Trophoblast cell (in vitro differentiated cells and primary cell): ENCODE results near the gene NADK.

Source experiments
- DNase-seq, 2 donors: peaks; one replicate each; pipeline ENCODE4 v3.0.0-alpha.2; 2016
- H2AFZ ChIP-seq: 2 replicates; pipeline ENCODE4 v1.6.1; 2013; ENCODE audit warnings: low read length, moderate library complexity, mild to moderate bottlenecking; ENCODE audit not compliant: insufficient read depth, poor library complexity
- H2AK5ac ChIP-seq: 2 replicates; pipeline ENCODE4 v1.6.1; 2013; ENCODE audit warnings: mild to moderate bottlenecking, low read length
- H2BK120ac ChIP-seq: 2 replicates; pipeline ENCODE4 v1.6.1; 2013; ENCODE audit warnings: low read length, mild to moderate bottlenecking, moderate library complexity; ENCODE audit not compliant: insufficient read depth, poor library complexity
- H2BK12ac ChIP-seq: 2 replicates; pipeline ENCODE4 v1.6.1; 2013; ENCODE audit warnings: mild to moderate bottlenecking, low read length, moderate library complexity
- H2BK5ac ChIP-seq: 2 replicates; pipeline ENCODE4 v1.6.1; 2013; ENCODE audit warnings: low read length, low read depth, moderate library complexity, mild to moderate bottlenecking; ENCODE audit not compliant: poor library complexity
- H3K14ac ChIP-seq: 2 replicates; pipeline ENCODE4 v1.6.1; 2013; ENCODE audit warnings: mild to moderate bottlenecking, low read length
- H3K18ac ChIP-seq: 2 replicates; pipeline ENCODE4 v1.6.1; 2013; ENCODE audit warnings: mild to moderate bottlenecking, low read length
- H3K23ac ChIP-seq: 2 replicates; pipeline ENCODE4 v1.6.1; 2013; ENCODE audit warnings: low read length
- H3K27ac ChIP-seq: 2 replicates; pipeline ENCODE4 v1.5.1; 2013; ENCODE audit warnings: low read depth, mild to moderate bottlenecking, inconsistent platforms, low read length, moderate library complexity
- H3K27me3 ChIP-seq: 2 replicates; pipeline ENCODE4 v1.6.1; 2013; ENCODE audit warnings: inconsistent platforms, mild to moderate bottlenecking, low read length, moderate library complexity; ENCODE audit not compliant: insufficient read depth
- H3K36me3 ChIP-seq, 2 experiments: 1 replicate in 1 of 2; 2 replicates in 1 of 2; pipeline ENCODE4 v1.6.1; 2013; ENCODE audit warnings: low read length in 2 of 2, mild to moderate bottlenecking in 2 of 2, moderate library complexity in 1 of 2; ENCODE audit not compliant: insufficient read depth in 2 of 2, control insufficient read depth in 1 of 2
- H3K4ac ChIP-seq: 2 replicates; pipeline ENCODE4 v1.6.1; 2013; ENCODE audit warnings: low read depth, mild to moderate bottlenecking, low read length, moderate library complexity
- H3K4me1 ChIP-seq, 2 experiments: 1 replicate in 1 of 2; 2 replicates in 1 of 2; pipeline ENCODE4 v1.6.1; 2013; ENCODE audit warnings: low read length in 2 of 2, mild to moderate bottlenecking in 2 of 2, moderate library complexity in 1 of 2; ENCODE audit not compliant: insufficient read depth in 2 of 2, control insufficient read depth in 1 of 2
- H3K4me2 ChIP-seq: 2 replicates; pipeline ENCODE4 v1.6.1; 2013; ENCODE audit warnings: inconsistent platforms, mild to moderate bottlenecking, low read length, moderate library complexity
- H3K4me3 ChIP-seq: 2 replicates; pipeline ENCODE4 v1.5.1; 2013; ENCODE audit warnings: mild to moderate bottlenecking, low read depth, low read length, inconsistent platforms
- H3K79me1 ChIP-seq: one replicate; pipeline ENCODE4 v1.6.1; 2013; ENCODE audit warnings: low read length
- H3K79me2 ChIP-seq: 2 replicates; pipeline ENCODE4 v1.6.1; 2013; ENCODE audit warnings: low read length, mild to moderate bottlenecking; ENCODE audit not compliant: control insufficient read depth, insufficient read depth, poor library complexity
- H3K9ac ChIP-seq: 2 replicates; pipeline ENCODE4 v1.6.1; 2013; ENCODE audit warnings: mild to moderate bottlenecking, low read length
- H3K9me3 ChIP-seq: 2 replicates; pipeline ENCODE4 v1.6.1; 2013; ENCODE audit warnings: low read depth, mild to moderate bottlenecking, control low read depth, inconsistent platforms, low read length; ENCODE audit not compliant: insufficient read depth
- H4K12ac ChIP-seq: 2 replicates; pipeline ENCODE4 v1.6.1; 2013; ENCODE audit warnings: low read depth, mild to moderate bottlenecking, low read length, moderate library complexity
- H4K8ac ChIP-seq: 2 replicates; pipeline ENCODE4 v1.6.1; 2013; ENCODE audit warnings: low read depth, mild to moderate bottlenecking, low read length, moderate library complexity
- H4K91ac ChIP-seq: one replicate; pipeline ENCODE4 v1.6.1; 2013; ENCODE audit warnings: low read depth, mild to moderate bottlenecking, low read length, moderate library complexity
- WGBS: extraction: QIAGEN DNeasy Blood & Tissue Kit; methylation state at CpG from one replicate; pipeline ENCODE4 v1.1.7; 2013; ENCODE audit warnings: missing lambda C conversion rate; ENCODE audit not compliant: insufficient read length, insufficient coverage; ENCODE audit errors: extremely low coverage; 5-methylcytosine and 5-hydroxymethylcytosine counted together

NADK gene

DNA sequence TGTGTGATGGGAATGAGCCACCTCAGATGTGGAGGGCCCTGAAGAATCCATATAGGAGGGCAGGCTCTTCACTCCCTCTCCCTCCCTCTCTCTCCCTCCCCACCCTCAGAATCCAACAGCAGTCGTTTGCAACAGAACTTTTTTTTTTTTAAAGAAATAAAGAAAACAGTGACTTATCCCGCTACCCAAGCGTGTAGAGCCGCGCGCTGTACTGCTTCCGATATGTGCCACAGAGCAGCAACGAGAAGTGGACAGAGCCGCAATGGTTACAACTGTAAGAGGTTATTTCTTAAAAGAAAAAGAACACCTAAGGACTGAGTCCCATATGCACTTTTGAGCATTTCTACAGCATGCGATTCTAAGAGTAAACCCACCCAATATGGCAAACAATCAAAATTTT lies 7.4 kb upstream of the NADK start:
- Histone ChIP-seq H3K79me1 (no peaks in the 10 kb centered on the region), H3K14ac (no peak overlapping the region), H3K36me3 (peaks cover 50 to 61% of the 10 kb centered on the region in 2 experiments), H3K4ac (no peak overlapping the region), H4K91ac (no peak overlapping the region), H3K9ac (no peak overlapping the region), H3K4me3 (no peak overlapping the region), H2BK120ac (no peak overlapping the region), H2AFZ (no peak overlapping the region), H4K8ac (no peak overlapping the region), H3K23ac (no peak overlapping the region), H3K27ac (no peak overlapping the region), H3K79me2 (no peaks in the 10 kb centered on the region), H2BK12ac (no peak overlapping the region), H3K18ac (no peak overlapping the region), H3K4me2 (no peak overlapping the region), H4K12ac (no peak overlapping the region), H2BK5ac (no peak overlapping the region), H3K4me1 (peaks cover 4 to 11% of the 10 kb centered on the region in 2 experiments), H3K9me3 (peaks cover 2% of the 10 kb centered on the region), H3K27me3 (no peaks in the 10 kb centered on the region), H2AK5ac (no peak overlapping the region)
- no CpG with 5 or more reads among the region's 10 CpGs for WGBS
- DNase-seq, result no peak

- H2BK5ac ChIP-seq, result no peak overlapping the region
- no peak overlapping the region for H3K9ac ChIP-seq
- no peak overlapping the region for H2BK12ac ChIP-seq
- no peaks in the 10 kb centered on the region for H3K79me1 ChIP-seq
- no peak overlapping the region for H4K91ac ChIP-seq
- no peak overlapping the region for H2BK120ac ChIP-seq
- no peak overlapping the region for H3K4me3 ChIP-seq
- no peak overlapping the region for H3K23ac ChIP-seq
- no peaks in the 10 kb centered on the region for H3K27me3 ChIP-seq
- H3K79me2 ChIP-seq, result no peaks in the 10 kb centered on the region
- H4K12ac ChIP-seq, result no peak overlapping the region
- H3K4ac ChIP-seq, result no peak overlapping the region
- H2AK5ac ChIP-seq, result no peak overlapping the region
- no peak overlapping the region for H3K18ac ChIP-seq
- no peak for DNase-seq
- H3K4me1 ChIP-seq, result peaks cover 9 to 17% of the 10 kb centered on the region in 2 experiments
- H3K9me3 ChIP-seq, result peaks cover 2% of the 10 kb centered on the region
- H3K14ac ChIP-seq, result no peak overlapping the region
- H3K4me2 ChIP-seq, result no peak overlapping the region
- no peak overlapping the region for H4K8ac ChIP-seq
- peaks cover 43 to 54% of the 10 kb centered on the region in 2 experiments for H3K36me3 ChIP-seq
- H3K27ac ChIP-seq, result no peak overlapping the region
- WGBS, result no CpG with 5 or more reads among the region's 13 CpGs
- no peak overlapping the region for H2AFZ ChIP-seq
Observed at GRCh38 chr1:1784933-1785332, 6.7 kb upstream of the NADK start.

- H2BK12ac ChIP-seq, result no peak overlapping the region
- no CpG with 5 or more reads among the region's 8 CpGs for WGBS
- peaks cover 8% of the 10 kb centered on the region for H3K79me1 ChIP-seq
- no peak overlapping the region for H3K4me2 ChIP-seq
- DNase-seq, result no peak
- H2AFZ ChIP-seq, result no peak overlapping the region
- no peak overlapping the region for H4K12ac ChIP-seq
- H3K18ac ChIP-seq, result no peak overlapping the region
- no peak overlapping the region for H3K4me3 ChIP-seq
- H2BK5ac ChIP-seq, result no peak overlapping the region
- H3K9me3 ChIP-seq, result peaks cover 2% of the 10 kb centered on the region
- H3K79me2 ChIP-seq, result peaks cover 4% of the 10 kb centered on the region
- H3K27ac ChIP-seq, result no peak overlapping the region
- no peak overlapping the region for H3K23ac ChIP-seq
- no peaks in the 10 kb centered on the region for H3K27me3 ChIP-seq
- H2AK5ac ChIP-seq, result no peak overlapping the region
- H2BK120ac ChIP-seq, result no peak overlapping the region
- H3K14ac ChIP-seq, result no peak overlapping the region
- H4K91ac ChIP-seq, result no peak overlapping the region
- peaks cover 27 to 38% of the 10 kb centered on the region in 2 experiments for H3K36me3 ChIP-seq
- H3K4me1 ChIP-seq, result peaks cover 9 to 21% of the 10 kb centered on the region in 2 experiments
- H3K9ac ChIP-seq, result no peak overlapping the region
- no peak overlapping the region for H4K8ac ChIP-seq
- H3K4ac ChIP-seq, result no peak overlapping the region
Observed at GRCh38 chr1:1783320-1783719, 5.0 kb upstream of the NADK start.

- Histone ChIP-seq H3K9ac (no peak overlapping the region), H4K8ac (peak overlapping the region; percentile 3), H2AK5ac (no peak overlapping the region), H3K9me3 (peaks cover 2% of the 10 kb centered on the region), H3K4ac (no peak overlapping the region), H2BK12ac (no peak overlapping the region), H4K91ac (no peak overlapping the region), H3K4me1 (peaks cover 9 to 21% of the 10 kb centered on the region in 2 experiments), H3K18ac (no peak overlapping the region), H3K36me3 (peaks cover 20 to 31% of the 10 kb centered on the region in 2 experiments), H3K4me3 (no peak overlapping the region), H4K12ac (no peak overlapping the region), H3K79me1 (peaks cover 13% of the 10 kb centered on the region), H3K4me2 (peak overlapping the region; percentile 59), H3K27me3 (no peaks in the 10 kb centered on the region), H2AFZ (no peak overlapping the region), H3K27ac (no peak overlapping the region), H3K79me2 (peaks cover 9% of the 10 kb centered on the region), H2BK120ac (no peak overlapping the region), H3K23ac (no peak overlapping the region), H3K14ac (no peak overlapping the region), H2BK5ac (no peak overlapping the region)
- peak in 1 of 2 donors; percentile 59 for DNase-seq
- no CpG with 5 or more reads among the region's 36 CpGs for WGBS
Observed at GRCh38 chr1:1782399-1783221, 4.3 kb upstream of the NADK start.
